NCI-H460 (cell line): ENCODE results near the gene VSIG2. TPM values are rescaled to one million over a fixed set of nuclear protein-coding genes. Genes with fewer than 3 reads are reported as not detected.
"Not testable (repeated sequence)": the region's sequence is repeated elsewhere in the genome, so short reads cannot be mapped to it uniquely, and the experiment has no call there.

Source experiments
- DNase-seq: peaks from one replicate; pipeline ENCODE4 v3.0.0-alpha.2; 2016; ENCODE audit warnings: low read depth; ENCODE audit errors: extremely low read depth
- polyA plus RNA-seq: library from polyadenylated mRNA; depleted of rRNA; stranded (reverse); fragments of >200 nt; gene quantifications from 2 replicates; pipeline ENCODE4 v1.2.3, GENCODE V29; 2014; cell fraction: nucleus; rRNA removed
- total RNA-seq: library from RNA; depleted of rRNA; stranded (reverse); fragments of >200 nt; shearing (Covaris generic); gene quantifications from 2 replicates; pipeline ENCODE4 v1.2.3, GENCODE V29; 2014; rRNA removed

Gene VSIG2, protein sequence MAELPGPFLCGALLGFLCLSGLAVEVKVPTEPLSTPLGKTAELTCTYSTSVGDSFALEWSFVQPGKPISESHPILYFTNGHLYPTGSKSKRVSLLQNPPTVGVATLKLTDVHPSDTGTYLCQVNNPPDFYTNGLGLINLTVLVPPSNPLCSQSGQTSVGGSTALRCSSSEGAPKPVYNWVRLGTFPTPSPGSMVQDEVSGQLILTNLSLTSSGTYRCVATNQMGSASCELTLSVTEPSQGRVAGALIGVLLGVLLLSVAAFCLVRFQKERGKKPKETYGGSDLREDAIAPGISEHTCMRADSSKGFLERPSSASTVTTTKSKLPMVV
- total RNA-seq, result not detected in 2 replicates
- polyA plus RNA-seq, result not detected in 2 replicates

DNA sequence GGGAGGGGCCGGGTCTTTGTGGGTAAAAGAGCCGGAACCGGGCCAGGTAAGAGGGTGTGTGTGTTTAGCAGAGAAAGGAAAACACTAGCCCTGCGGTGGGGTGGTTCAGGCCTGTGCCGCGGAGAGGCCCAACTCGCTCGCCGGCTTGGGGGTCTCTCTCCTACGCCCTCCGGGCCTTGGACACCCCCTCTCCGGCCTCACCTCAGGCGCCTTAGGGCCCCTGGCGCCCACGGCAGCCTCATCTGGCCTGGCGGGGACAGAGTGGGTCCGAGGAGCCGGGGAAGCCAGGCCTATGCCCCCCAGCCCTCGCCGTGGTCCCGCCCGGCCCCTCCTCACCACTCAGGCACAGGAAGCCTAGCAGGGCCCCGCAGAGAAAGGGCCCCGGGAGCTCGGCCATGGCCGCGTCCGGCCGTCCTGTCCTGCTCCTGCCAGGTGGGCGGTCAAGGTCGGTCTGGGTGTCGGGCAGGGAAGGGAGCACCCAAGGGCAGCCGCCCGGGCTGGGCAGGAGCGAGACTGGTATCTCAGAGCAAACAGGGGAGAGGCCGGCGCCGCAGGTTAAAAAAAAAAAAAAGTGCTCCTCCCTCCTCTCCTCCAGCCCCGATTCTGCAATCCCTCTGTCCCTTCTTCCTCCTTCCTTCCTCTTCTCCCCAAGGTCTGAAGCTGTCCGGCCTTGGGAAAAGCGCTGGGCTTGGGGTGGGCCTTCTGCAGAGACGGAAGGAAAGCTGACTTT, at the start of gene VSIG2:
Gene VSIG2 (minus strand): TSS at position 515 of the 730 bp plus-strand sequence. CDS start 118 bp downstream, at position 397.
- DNase-seq, result no peak

DNA sequence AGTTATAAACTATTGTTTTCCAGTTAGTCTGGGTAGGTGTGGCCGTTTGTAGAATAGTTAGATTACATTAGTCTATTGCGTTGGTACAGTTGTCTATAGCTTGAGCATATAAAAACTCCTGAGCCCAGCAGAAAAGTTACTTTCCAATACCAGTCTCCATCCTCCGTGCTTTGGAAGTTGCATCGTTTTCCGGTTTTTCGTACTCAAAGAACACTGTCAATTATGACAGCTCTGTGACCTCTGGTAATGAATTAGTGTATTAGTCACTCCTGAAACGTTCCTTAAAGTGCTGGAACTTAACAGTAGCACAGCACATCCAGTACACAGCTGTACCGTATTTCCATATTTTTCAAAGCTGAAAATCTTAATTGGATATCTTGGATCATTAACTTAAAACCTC, 49.0 kb upstream of the VSIG2 start:
- DNase-seq, result no peak

DNA sequence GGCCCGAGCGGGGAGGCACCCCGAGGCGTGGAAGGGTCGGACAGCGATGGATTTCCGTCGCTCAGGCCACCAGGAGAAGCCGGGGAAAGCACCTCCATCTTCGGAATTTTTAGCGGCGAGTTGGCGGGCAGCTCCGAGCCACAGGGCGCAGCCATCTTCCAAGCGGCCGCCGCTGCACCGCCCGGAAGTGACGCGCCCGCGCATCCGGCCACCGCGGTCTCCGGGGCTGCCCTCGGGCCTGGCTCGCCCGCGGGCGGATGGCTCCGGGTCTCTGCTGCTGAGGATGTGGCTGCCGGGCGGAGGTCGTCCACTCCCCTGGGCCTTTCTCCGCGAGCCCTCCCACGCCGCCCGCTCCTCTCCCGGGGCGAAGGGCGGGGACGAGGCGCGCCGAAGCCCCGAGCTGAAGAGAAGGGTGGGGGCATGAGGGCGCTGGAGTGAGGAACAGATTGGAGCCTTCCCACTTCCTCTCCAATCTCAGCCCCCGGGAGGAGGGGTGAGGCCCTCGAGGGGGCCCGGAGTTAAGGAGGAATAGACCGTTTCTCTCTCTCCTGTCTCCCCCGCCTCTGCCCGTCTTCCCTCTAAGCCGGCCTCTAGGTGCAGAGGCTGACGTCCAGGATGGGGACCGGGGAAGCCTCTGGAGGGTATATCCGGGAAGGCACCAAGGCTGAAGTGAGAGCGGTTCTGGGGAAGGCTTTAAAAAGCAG, 48.3 kb upstream of the VSIG2 start, which contains the start of gene MSANTD2:
Gene MSANTD2 (minus strand): TSS at position 181 of the 704 bp plus-strand sequence. CDS start 26 bp downstream, at position 155.
- DNase-seq, result peak; percentile 36

DNA sequence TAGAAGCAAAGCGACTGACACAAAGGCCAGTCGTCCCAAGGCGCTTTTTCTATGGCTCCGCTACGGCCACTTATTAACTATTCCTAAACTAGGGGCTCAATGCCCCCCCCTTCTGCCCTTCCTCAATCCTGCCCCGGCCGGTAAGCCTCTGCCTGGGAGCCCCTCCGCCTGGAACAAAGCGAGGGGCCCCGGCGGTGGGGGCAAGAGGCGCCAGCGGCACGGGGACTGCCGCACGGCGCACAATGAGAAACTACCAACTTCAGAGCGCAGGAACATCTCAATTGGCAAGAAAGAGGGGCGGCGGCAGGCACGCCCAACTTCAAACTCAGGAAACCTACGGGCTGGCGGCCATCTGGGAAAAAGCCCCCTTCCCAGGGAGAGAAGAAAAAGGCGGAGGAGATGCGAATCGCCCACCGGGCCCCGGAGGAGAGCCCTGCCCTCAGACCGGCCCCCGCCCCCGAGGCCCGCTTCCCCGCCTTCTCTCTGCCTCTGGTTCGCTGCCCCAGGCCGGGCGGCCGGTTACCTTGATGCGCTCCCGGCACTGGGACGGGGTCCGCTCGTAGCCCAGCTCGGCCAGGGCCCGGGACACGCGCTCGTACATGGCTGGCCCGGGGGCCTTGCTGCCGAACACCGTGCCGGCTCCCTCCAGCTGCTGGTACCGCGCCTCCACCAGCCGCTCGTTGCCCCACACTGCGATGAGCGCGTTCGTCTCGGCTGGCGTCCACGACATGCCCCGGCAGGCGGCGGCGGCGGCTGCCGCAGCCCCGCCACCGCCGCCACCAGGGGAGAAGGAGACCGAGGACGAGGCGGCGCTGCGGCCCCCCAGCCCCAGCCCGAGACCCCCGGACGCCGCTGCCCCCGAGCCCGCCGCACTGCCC, 47.5 kb upstream of the VSIG2 start:
- DNase-seq, result no peak

DNA sequence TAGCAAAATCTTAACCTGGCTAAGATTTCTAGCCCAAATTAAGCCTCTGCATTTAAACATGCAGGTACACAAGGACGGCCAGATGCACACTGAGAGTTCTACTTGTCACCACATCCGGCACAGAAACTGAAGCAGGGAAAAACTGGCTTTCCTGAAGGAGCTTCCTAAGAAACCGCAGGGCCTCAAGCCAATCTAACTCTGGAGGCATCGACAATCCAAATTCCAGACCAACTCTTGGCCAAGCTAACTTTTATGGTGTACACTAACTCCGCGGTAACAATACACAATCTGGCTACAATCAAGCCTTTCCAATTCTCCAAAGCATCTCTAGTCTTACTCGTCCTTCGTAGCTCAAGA, 46.9 kb upstream of the VSIG2 start:
- no peak for DNase-seq

DNA sequence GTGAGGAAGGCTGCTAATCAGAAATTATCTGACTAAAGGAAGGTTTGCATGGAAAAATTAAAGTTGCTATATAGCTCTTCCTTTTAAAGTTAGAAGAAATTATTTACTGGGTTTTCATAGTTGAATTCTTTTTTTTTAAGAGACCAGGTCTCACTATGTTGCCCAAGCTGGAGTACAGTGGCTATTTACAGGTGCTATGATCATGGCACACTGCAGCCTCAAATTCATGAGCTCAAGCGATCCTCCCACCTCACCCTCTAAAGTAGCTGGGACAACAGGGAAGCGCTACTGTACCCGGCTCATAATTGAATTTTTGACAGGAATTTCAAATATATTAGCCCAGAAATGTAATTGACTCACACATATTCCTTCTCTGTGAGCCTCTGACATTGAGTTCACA, 44.3 kb upstream of the VSIG2 start:
- DNase-seq, result no peak

DNA sequence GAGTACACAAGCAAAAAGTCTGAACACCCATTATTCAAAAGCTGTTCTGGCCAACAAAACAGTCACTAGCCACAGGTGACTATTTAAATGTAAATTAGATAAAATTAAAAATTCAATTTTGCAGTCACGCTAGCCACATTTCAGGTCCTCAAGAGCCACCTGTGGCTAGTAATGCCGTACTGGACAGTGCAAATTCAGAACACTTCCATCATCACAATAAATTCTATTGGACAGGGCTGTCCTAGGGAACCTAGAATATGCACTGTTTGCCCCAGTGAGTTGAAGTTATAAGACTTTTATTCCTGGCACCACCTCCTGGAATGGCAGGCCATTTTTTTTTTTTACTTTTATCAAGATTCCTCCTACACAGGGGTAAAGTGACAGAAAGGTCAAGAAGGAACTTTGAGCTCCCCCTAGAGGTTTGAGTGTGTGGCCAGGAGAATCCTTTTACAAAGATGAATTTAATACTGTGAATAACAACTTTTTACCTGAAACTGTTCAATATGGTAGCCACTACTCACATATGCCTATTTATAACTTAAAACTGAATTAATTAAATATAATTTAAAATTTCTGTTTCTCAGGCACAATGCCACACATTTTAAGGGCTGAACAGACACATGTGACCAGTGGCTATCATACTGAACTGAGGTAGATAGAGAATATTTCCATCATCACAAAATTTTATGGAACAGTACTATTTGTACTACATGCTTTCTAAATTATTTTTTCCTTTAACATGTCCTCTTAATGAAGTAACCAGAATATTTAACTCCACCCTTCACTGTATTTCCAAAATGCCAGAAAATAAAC, 41.6 kb upstream of the VSIG2 start:
- peak; percentile 37 for DNase-seq

DNA sequence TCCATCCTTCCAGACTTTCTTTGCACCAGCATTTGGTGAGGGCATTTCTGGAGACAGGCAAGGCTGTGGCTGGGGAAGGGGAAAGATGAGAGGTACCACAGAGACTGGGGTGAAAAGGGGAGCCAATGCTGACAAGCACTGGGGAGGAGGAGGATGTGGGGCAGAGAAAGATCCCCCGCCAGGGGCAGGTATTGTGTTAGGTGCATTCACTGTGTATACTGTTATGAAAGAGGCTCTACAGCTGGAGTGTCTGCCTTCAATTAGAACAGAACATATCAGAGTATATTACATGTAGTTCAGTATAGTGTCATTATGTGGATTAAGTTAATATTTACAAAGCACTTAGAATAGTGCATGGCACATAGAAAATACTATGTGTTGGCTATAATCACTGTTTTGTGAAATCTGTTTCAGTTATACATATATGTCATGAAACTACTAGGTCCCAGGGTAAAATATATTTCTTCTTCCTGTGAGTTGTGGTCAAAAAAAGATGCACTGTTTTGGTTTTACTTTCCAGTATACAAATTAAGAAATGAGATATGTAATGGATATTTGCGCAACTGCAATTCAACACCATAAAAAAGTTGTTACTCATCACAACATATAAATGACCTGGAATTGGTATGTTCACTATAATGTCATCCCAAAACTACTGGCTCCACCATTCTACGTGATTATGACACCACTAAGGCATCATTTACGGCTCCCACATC, 39.7 kb upstream of the VSIG2 start:
- no peak for DNase-seq

DNA sequence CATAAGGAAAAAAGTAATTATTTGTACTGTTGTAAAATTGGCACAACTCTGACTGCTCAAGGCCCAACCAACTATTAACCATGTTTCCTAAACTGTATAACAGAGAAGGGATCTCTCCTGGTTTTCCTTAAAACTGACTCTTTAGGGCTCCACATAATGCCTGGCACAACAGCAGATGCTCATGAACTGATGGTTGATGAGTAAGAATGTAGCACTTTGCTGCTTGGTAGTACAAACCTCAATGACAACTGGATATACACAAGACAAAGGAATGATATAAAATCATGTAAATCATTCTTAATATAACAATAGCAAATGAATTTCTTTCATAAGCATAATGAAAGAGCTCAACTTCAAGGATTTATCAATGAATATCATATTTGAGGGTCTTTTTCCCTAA, 36.5 kb upstream of the VSIG2 start:
- no peak for DNase-seq

DNA sequence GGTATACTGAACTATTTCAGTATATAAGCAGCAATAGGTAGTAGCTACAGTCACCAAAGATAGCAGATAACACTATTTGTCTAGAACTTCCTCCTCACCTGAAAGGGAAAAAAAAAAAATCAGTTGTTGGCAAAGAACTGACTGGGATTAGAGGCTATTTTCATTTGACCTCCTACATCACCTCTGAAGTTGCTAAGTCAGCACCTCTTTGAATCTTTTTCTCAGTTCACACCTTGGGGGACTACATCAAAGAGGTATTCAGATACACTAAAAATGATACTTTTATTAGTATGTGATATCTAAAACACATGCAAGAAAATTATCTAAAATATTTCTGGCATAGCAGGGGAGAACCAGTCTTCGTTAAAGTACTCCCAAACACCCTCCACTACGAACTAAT, 32.0 kb upstream of the VSIG2 start:
- no peak for DNase-seq

DNA sequence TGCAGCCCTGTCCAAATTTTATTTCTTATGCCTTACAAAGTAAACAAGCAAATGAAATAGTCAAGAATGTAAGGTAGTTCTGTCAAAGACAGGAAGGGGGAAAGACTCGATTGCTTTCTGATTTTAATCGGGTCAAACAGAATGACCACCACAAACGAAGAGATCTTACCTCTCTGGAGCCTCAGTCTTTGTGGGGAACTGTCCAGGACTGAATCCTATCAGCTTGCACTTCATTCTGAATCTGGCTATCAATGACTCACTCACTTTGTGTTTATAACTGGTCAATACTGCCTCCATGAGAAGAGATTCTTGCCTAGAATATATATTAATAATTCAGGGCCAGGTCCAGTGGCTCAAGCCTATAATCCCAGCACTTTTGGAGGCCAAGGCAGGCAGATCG, 30.9 kb upstream of the VSIG2 start:
- DNase-seq, result no peak

DNA sequence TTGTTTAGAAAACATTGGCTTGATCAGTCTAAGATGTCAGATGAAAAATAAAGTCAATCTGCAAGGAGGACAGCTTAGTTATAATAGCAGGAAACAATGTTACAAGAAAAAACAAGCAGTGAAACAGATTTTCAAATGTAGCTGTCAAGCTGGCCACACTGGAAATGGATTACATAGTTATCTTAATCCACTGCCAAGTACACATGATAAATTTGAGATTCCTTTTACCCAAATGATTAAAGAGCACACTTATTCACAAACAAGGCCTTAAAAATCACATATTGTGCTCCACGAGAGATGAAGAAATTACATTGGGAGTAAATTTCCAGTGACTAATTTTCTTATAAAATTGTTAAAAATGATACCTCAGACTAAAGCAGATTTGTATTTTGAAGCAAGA, 27.5 kb upstream of the VSIG2 start:
- DNase-seq, result no peak

DNA sequence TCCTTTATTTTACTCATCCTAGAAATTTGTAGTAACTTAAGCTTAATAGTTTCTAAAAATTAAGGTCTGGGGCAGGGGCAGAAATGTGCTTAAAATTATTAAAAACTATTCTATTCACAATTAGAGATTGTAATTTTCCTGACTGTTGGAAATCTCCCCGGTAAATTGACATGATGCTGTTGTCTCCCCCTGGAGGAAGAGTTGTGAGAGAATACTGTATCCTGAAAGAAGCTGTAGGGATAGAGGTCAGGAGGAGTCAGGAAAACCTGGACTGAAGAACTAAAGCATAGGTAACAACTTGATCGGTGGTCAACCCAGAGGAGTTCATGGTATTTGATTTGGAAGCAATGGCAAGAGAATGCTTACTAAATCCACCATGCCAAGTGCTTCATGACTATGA, 26.2 kb upstream of the VSIG2 start:
- DNase-seq, result no peak

DNA sequence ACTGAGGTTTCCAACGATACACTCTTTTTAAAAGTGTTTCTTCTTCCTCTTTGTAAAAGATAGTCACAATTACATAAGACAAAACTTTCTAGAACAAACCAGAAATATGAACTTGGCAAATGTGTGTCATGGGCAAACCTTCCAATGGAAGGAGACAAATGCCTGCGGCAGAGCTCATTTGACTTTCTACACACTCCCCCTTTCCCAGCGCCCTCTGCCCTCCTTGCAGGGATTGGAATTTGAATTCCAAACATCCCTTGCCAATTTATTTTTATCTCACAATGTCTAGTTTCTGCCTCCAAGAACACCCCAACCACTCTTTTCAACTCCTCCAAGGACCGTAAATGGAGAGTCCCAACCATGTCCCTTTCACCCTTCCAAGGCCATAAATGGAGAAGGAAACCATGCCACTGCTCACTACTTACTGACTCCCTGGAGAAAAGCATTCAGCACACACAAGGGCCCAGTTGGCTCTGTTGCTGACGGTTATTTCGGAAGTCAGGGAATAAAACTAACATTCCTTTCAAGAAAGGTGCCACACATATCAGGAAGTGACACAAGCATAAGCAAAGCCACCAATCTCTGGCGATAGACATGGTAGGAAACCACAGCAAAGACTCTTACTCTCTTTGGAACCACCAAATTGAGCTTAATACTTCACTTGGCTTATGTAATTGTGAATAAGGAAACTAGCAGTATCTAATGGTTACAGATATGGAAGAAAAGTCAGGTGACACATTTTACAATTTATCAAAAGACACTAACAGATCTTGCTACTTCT, 25.0 kb upstream of the VSIG2 start:
- DNase-seq, result no peak

DNA sequence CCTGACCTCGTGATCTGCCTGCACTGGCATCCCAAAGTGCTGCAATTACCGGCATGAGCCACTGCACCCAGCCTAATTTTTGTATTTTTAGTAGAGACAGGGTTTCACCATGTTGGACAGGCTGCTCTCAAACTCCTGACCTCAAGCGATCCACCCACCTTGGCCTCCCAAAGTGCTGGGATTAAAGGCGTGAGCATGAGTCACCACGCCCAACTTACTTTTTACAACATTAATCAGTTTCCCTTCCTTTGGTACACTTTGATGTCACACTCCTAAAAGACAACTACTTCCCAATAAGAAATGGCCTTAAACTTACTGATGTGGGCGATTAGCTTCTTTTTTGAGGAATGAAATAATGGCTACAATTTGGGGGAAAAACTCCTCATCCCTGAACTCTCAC, 18.9 kb upstream of the VSIG2 start:
- DNase-seq, result not testable (repeated sequence)

DNA sequence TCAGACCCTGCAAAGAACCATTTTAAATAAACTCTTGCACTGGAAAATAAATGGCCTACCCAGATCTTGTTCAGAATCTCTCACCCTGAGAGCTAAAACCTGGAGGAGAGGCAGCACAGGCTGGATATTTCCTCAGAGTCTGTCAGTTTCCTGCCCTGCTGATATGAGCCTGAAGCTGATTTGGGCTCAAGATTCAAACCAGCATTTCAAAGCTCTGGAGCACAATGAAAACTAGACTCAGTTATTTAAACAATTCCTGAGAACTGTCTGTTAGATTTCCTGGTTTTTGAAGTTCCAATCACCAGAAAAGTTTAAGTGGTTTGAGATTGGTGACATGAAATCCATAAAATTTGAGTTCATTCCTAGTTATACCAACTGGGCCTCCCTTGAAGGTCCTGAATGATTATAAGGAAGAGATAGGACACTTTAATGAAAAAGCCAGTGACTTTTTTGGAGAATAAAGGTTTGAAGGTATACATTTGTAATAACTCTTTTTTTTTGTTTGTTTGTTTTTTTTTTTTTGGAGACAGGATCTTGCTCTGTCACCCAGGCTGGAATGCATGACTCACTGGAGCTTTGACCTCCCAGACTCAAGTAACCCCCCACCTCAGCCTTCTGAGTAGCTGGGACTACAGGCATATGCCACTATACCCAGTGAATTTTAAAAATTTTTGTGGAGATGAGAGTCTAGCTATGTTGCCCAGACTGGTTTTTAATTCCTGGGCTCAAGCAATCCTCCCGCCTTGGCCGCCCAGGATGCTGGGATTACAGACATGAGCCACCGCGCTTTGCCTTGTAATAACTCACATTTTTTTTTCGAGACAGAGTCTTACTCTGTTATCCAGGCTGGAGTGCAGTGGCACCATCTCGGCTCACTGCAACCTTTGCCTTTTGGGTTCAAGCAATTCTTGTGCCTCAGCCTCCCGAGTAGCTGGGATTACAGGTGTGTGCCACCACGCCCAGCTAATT, 18.0 kb upstream of the VSIG2 start:
- DNase-seq, result no peak

DNA sequence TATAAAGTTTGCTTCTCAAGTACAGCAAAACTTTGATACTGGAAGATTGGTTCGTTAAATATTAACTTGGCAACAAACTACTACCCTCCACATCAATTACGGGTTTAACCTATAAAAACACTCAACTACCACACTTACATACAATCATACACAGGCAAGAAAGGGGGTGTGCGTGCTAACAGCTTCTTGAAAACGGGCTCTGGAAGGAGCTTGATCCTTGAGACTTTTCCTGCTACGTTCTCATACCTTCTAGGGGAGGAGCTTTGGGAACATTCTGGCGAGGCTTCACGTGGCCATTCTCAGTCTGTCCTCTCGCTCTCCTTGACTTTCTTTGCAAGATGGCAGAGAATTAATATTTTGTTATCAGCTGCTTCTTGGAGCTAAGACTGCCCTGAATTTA, 16.9 kb upstream of the VSIG2 start:
- no peak for DNase-seq
